ENCODE results near the gene DAAM2.

The DAAM2 gene

DNA sequence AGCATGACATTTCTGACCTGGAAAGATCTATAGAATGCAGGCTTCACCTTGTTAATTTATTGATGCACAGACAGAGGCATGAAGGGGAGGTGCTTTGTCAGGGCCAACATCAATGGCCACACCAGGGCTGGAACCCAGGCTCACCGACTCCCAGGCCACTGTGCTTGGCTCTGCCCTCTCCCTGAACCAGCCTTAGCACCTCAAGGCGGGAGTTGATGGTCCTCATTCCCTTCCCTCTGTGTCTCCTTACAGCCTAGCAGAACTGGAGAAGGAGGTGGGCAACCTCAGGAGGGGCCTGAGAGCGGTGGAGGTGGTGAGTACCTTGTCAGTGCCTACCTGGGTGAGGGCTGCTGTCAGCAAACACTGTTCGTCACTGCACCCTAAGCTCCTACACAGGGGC, 106.4 kb downstream of the DAAM2 start:
- H3K4me3 ChIP-seq (ENCODE audit: low read depth, low read length), result no peak overlapping the region

DNA sequence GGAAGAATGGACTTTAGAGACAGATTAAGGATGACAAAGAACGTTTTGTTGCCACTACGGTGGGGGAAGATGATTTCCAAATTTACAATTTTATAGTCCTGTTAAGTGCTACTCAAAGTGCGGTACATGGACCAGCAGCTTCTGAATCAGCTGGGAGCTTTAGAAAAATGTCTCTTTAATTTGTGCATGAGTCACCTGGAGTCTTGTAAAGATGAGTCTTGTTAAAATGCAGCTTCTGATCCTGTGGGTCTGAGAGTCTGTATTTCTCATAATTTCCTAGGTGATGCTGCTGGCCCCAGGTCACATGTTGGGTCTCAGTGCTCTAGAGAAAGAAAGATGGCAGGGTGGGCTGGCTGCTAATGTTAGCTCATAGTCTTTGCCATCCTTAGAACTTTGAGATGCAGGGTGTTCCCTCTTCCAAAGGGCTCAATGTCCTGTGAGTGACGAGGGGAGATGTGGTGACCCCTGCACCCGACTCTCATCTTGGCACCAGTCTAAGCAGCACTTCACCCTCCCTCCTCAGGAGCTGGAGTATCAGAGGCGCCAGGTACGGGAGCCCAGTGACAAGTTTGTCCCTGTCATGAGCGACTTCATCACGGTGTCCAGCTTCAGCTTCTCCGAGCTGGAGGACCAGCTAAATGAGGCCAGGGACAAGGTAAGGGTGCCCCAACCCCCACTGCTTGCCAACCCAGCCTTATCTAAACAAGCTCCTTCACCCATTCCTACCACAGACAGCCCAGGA, 107.5 kb downstream of the DAAM2 start:
- Histone ChIP-seq H3K36me3 (no peaks in the 10 kb centered on the region), H3K27me3 (no peaks in the 10 kb centered on the region), H3K4me3 (ENCODE audit: low read depth, low read length) (no peak overlapping the region), H3K9me3 (no peaks in the 10 kb centered on the region), H3K4me1 (no peaks in the 10 kb centered on the region)
- no peak for DNase-seq
- TF ChIP-seq, protein P1, sequence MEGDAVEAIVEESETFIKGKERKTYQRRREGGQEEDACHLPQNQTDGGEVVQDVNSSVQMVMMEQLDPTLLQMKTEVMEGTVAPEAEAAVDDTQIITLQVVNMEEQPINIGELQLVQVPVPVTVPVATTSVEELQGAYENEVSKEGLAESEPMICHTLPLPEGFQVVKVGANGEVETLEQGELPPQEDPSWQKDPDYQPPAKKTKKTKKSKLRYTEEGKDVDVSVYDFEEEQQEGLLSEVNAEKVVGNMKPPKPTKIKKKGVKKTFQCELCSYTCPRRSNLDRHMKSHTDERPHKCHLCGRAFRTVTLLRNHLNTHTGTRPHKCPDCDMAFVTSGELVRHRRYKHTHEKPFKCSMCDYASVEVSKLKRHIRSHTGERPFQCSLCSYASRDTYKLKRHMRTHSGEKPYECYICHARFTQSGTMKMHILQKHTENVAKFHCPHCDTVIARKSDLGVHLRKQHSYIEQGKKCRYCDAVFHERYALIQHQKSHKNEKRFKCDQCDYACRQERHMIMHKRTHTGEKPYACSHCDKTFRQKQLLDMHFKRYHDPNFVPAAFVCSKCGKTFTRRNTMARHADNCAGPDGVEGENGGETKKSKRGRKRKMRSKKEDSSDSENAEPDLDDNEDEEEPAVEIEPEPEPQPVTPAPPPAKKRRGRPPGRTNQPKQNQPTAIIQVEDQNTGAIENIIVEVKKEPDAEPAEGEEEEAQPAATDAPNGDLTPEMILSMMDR (IDR thresholded peaks at IDR 0.05; ENCODE audit: low read depth, low read length), result no peak

More for the DNA sequence above, 106.4 kb downstream of the DAAM2 start:
- no peaks in the 10 kb centered on the region for H3K4me1 ChIP-seq
- no peaks in the 10 kb centered on the region for H3K9me3 ChIP-seq
- H3K27me3 ChIP-seq, result no peaks in the 10 kb centered on the region
- H3K36me3 ChIP-seq, result no peaks in the 10 kb centered on the region
- TF ChIP-seq, protein P1 (IDR thresholded peaks at IDR 0.05; ENCODE audit: low read depth, low read length), result no peak
- no peak for DNase-seq

DNA sequence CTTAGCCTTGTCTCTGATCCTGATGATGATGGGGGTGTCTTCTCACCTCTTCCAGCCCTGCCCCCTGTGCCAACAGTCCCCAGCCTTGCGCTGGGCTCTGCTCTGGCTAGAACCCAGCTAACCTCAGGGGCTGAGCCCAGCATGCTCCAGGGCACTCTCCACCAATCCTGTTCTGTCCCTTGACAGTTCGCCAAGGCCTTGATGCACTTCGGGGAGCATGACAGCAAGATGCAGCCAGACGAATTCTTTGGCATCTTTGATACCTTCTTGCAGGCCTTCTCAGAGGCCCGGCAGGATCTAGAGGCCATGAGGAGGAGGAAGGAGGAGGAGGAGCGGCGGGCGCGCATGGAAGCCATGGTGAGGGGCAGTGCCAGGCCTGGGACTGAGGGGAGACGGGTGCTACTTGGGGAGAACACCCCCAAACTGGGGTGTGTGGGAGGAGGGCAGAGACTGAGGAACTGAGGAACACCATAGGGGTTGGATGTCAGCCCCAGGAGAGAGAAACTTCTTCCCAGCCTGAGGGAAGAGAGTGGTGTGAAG, 109.0 kb downstream of the DAAM2 start:
- TF ChIP-seq, protein P1 (IDR thresholded peaks at IDR 0.05; ENCODE audit: low read depth, low read length), result no peak
- no peaks in the 10 kb centered on the region for H3K27me3 ChIP-seq
- H3K36me3 ChIP-seq, result no peaks in the 10 kb centered on the region

DNA sequence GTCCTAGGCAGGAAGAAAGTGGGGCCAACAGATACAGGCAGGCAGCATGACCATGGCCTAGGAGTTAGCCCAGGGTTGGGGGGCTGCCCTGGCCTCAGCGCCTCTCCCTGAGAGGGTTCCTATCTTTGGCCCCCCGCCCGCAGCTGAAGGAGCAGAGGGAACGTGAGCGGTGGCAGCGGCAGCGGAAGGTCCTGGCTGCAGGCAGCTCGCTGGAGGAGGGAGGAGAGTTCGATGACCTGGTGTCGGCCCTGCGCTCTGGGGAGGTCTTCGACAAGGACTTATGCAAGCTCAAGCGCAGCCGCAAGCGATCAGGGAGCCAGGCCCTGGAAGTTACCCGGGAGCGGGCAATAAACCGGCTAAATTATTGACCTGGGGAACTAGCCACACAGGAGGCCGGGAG, 109.5 kb downstream of the DAAM2 start:
- no peaks in the 10 kb centered on the region for H3K27me3 ChIP-seq
- H3K36me3 ChIP-seq, result no peaks in the 10 kb centered on the region
- TF ChIP-seq, protein P1 (IDR thresholded peaks at IDR 0.05; ENCODE audit: low read depth, low read length), result no peak
- no peak for DNase-seq
- no peak overlapping the region for H3K4me3 ChIP-seq (ENCODE audit: low read depth, low read length)
- no peaks in the 10 kb centered on the region for H3K4me1 ChIP-seq
- no peaks in the 10 kb centered on the region for H3K9me3 ChIP-seq

More for the DNA sequence above, 109.0 kb downstream of the DAAM2 start:
- DNase-seq, result no peak
- Histone ChIP-seq H3K4me3 (ENCODE audit: low read depth, low read length) (no peak overlapping the region), H3K4me1 (no peaks in the 10 kb centered on the region), H3K9me3 (no peaks in the 10 kb centered on the region)

DNA sequence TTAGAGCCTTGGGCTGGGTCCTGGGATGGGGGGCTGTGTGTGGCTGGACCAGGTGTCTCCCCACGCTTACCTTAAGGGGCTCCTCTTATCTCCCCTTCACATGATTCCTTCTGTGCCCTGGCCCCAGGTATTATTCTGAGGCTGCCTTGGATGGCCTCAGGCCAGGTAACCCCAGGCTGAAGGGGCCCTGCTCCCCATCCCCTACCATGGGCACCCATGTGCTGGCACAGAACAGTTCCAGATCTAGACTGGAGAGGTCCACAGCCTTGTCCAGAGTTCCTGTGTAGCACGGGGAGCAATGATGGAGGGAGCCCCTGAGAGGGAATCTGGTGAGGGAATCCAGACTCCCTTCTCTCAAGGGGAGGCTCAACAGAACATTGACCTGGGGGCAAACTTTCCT, 110.0 kb downstream of the DAAM2 start:
- H3K27me3 ChIP-seq, result no peaks in the 10 kb centered on the region
- no peaks in the 10 kb centered on the region for H3K36me3 ChIP-seq
- TF ChIP-seq, protein P1 (IDR thresholded peaks at IDR 0.05; ENCODE audit: low read depth, low read length), result no peak
- no peaks in the 10 kb centered on the region for H3K4me1 ChIP-seq
- no peaks in the 10 kb centered on the region for H3K9me3 ChIP-seq
- DNase-seq, result no peak
- H3K4me3 ChIP-seq (ENCODE audit: low read depth, low read length), result no peak overlapping the region

DNA sequence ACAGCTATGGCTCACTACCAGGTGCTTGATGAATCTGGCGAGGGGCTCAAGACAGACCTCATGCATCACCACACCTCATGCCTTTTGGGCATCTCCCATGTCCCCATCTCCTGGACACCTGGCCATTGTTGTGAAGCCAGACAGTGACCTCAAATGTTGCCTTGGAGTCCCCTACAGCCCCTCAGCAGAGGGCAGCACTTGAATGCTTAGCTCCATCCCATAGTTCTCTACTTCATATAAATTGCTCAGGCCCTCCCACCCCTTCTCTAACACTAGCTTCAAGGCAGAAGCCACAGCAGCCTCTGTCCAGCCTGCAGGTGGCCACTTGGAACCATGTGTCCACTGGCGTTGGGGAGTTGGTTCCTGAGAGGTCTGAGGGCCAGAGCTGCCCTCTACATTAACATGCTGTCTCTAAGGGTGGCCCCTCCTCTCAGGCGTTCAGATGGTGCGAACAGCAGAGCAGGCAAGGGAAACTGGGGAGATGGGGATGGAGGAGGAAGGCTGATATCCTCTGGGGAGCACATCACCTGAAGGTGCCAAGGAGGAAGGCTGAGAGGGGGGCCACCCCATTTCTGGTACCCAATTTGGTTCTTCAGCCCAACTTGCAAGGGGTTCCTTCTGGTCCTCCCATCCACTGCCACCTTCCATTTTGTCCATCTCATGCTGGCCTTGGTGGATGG, 110.8 kb downstream of the DAAM2 start:
- Histone ChIP-seq H3K27me3 (no peaks in the 10 kb centered on the region), H3K9me3 (no peaks in the 10 kb centered on the region), H3K36me3 (no peaks in the 10 kb centered on the region), H3K4me3 (ENCODE audit: low read depth, low read length) (no peak overlapping the region), H3K4me1 (no peaks in the 10 kb centered on the region)
- TF ChIP-seq, protein P1 (IDR thresholded peaks at IDR 0.05; ENCODE audit: low read depth, low read length), result no peak
- DNase-seq, result no peak

Measured in BE2C (cell line).